OCI-M1 (cell line): Measurements from ENCODE around the gene SACM1L.

ENCODE experiments used
- DNase-seq: peaks from one replicate; lab custom pipeline; 2025; lab: John Stamatoyannopoulos, UW

SACM1L gene

DNA sequence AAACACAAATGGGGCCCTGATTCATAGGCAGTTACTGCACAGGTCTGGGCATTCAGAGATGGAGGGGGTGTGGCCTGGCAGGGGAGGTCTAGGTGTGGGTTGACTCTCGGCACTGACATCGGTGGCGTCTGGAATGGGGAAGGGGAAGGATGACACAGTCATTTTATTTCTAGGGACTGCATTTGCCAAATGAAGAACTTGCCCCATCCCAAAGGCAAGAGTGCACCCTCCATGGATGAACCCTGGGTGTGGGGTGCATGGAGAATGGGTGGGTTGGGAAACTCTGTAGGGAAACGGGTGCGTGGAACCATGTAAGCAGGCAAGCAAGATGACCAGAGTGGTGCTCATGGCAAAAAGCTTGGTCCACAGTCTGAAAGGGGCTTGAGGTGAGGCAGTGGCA lies 82.6 kb downstream of the SACM1L start:
- no peak for DNase-seq

DNA sequence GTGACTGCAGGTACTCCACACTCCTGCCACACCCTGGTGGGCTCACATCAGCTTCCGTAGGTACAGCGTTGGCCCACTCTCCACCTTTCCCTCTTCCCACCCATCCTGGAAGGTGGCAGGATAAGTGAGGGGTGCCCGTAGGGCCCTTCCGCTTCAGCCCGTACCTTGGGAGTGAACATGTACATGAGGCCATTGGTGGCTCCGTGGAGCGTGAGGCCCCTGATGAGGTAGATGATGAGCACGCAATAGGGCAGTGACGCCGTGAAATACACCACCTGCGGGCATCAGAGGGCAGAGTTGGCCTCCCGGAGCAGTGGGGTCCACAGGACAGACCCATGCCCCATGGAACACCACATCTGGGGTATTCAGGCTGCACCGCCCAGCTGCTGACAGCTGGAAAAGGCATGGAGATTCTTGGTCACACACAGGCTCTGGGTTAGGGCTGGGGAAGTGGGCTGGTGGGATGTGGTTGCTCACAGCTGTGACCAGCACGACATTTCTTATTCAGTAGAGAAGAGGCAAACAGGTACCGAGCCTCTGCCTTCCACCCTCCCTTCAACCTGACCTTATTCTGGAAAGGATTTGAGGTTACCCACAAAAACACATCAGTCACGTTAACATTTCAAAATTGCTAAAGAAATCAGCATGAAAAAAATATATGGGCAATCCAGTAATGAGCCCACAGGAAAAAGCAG lies 83.3 kb downstream of the SACM1L start:
- DNase-seq = no peak

DNA sequence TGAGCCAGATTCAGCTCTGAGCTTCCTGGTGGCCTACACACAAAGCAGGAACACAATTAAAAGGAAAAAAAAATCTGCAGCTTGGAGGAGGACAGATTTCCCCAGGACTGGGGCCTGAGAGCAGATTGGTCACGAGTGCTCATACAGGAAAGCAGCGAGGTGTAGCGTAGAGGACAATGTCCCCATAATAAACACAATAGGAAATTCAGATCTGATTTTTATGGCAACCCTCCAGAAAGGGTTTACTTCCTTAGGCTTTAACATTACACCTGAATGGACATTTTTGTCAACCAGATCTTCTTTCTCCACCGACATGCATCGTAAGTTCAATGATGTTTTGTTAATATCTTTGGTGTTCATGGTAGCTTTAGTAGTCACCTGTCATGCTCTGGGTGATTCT lies 83.9 kb downstream of the SACM1L start:
- no peak for DNase-seq

DNA sequence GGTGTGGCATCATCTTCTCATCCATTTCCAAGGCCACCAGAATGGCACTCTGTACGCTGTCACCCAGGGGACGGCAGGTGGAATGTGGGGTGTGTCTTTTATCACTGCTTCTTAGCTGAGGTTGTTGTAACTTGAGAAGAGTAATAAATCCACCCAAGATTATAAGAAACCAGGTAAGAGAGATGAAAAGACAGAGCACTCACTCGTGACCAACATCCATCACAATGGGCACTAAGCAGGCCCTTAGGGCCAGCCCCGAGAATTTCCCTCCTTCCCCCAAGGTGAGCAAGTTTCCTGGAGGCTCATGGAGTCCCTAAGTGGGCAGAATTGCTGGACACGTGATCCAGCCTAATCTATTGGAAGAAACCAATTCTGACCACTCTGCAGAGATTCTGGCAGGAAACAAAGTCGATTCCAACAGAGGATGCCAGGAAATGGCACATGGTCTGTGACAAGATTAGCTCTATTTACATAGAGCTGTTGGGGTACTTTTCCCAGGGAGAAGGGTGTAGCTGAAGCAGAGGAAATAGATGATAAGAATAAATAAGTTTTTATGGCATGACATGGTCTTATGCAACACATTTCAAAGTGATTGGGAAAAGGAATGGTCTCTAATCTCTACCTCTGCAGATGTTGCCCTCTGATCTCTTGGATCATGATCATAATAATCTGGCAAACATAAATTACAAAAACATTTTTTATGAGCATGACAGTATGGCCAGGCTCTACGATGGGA lies 84.7 kb downstream of the SACM1L start:
- no peak for DNase-seq

DNA sequence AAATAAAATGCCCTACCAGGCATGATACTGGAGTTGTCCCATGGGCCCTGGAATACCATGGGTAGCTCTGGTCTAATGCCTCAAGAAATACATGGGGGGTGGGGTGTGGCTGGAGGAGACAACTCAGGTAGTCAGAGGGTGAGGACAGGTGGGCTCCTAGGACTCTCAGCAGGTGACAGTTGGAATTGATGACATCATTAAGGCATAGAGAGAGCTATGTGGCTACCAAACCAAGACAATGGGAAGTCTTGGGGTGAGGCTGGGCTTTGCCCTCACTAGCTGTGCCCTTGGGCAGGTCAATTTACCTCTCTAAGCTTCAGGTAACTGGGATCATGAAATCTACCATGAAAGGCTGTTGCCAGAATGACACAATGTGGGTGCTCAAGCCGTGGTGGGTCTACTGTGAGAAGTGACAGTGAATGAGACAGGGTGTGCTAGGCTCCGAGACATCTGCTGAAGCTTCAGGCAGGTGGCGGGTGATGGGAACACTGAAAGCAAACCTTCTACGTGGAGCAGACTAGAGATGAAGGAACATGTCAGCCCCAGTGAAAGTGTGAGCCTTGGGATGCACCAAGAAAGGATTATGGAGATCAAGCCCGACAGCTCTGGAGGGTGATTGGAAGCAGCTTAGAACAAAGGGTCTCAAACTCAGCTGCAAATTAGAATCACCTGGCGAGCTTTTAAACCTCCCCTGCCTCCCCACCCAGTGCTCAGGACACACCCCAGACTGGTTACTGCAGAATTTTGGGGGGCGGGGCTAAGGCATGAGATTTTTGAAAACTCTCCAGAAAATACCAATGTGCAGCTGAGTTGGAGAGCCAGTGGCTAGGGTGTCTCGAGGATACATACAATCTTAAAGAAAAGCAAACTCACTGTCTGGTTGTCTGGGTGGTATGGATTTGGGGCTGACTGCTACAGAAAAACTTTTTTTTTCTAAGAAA lies 85.7 kb downstream of the SACM1L start:
- DNase-seq = no peak

DNA sequence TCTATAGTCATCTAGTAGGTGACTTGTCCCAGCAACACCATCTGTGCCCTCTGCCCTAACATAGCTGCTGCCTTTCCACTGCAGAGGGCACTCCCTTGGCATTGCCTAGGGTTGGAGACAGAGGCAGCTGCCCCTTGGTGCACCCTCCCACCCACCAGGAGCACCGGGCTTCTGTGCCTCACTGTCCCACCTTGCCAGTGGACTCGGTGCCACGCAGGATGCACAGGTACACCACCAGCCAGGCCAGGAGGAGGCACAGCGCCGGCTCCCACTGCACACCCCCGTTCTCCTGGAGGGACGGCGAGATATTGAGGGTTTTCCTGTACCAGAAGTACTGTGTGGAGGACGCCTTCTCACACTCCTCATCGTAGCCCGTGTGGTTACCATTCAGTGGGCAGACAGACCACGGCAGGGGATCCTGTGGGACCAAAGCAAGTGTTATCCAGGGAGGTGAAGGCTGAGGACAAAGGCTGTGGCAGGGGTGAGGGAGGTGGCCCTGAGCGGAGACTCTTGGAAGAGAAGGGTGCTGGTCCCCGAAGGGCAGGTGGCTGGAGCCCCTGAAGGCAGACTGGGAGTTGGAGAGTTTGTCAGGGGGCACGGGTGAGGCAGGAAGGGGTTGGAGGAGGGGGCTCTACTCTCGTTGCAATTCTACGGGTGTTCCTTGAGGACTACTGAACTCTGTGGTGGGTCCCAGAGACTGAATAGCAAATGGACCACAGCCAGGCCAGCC lies 86.5 kb downstream of the SACM1L start:
- no peak for DNase-seq

DNA sequence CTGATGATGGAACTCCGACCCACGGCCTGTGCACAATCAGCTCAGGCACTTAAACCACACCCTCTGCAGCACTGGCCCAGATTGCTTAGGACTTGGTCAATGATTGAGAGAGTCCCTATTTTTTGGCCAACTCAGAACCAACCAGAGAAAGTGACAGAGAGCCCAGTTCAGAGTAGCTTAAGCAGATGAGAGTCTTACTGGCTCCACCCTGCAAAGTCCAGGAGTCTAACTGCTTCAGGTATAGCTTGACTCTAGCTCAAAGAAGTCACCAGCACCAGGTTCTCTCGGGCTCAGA lies 87.1 kb downstream of the SACM1L start:
- no peak for DNase-seq

DNA sequence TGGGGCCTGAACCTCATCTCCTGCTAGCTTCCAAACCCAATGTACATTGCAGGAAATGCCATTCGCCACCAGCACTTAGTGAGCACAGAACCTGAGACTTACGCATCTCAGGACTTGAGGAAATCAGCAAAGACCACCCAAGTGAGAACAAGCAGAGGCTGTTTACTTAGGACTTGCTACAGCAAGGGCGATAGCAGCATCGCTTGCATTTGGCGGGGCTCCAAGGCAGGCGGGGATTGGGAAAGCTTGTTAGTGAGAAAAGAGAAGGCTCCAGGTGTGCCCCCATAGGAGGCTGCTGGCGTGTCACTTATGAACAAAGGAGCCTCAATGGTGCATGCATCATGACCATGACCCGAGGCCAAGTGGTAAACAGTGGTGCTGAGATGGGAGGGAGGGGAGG lies 87.4 kb downstream of the SACM1L start:
- DNase-seq = no peak

DNA sequence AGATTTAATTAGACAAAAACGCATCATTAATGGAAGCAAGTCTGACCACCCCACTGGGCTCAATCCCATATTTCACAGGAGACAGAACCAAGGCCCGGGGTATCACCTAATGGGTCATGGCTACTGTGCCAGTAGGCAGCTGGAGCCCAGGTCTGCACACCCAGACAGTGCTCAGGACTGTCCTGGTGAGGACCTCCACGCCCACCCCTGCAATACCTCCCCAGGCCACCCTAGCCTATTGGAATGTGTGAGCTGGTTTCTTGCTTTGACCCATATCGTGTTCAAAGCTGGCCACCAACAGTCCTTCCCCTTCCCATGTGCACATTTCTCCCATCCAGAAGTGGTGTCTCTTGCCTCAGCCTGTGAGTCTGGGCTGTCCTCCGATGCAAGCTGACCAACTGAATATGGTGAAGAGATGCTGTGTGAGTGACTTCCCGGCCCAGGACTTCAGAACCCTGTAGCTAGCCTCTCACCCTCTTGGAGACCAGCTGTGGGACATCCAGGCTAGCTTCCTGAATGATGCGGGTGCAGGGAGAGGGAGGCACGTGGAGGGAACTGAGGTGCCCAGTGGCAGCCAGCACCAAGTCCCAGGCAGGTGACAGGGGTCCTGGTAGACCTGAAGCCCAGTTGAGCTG lies 88.0 kb downstream of the SACM1L start:
- DNase-seq = no peak

DNA sequence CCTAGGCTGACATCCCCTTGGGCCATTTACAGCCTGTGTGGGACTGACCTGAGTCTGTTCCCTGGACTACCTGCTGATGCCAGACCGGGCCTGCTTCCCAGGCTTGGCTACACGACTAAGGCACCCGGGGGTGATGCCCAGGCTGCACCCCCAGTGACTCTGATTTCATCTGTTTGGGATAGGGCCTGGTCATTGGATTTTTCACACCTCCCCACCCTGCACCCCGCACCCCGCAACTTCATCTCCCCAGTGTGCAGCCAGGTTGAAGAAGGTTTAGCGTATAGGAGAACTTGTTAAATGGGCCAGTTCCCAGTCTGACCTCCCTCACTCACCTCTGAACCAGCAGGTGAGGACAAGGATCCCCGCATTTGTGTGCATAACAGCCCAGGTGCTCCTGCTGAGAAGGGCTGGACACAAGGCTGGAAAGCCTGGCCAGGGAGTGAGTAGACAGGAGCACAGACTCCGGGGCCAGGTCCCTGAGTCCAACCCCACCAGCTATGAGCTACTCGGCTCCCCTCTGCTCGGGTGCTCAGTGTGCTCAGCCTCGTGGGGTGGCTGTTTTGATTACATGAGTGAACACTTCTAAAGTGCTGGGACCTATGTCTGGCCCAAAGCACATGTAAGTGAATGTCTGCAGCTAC lies 88.7 kb downstream of the SACM1L start:
- no peak for DNase-seq

DNA sequence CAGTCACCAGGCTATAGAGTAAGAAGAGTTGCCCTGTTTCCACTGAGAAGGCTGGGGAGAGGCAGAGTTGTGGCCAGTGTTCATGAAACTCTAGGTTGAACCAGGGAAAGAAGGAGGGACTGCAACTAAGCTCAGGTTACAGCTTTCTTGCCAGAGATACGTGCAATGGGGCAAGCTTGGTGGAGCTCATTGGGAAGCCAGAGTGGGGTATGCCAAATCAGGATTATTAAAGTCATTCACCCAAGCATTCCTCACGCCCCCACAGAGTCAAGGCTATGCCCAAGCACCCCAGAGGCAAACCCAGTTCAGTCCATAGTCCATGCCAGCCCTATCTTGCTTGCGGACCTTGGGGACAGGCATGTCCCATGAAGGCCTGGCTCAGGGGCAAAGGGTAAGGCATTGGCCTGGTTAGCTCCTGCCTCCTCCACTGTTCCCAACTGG lies 89.6 kb downstream of the SACM1L start:
- no peak for DNase-seq

DNA sequence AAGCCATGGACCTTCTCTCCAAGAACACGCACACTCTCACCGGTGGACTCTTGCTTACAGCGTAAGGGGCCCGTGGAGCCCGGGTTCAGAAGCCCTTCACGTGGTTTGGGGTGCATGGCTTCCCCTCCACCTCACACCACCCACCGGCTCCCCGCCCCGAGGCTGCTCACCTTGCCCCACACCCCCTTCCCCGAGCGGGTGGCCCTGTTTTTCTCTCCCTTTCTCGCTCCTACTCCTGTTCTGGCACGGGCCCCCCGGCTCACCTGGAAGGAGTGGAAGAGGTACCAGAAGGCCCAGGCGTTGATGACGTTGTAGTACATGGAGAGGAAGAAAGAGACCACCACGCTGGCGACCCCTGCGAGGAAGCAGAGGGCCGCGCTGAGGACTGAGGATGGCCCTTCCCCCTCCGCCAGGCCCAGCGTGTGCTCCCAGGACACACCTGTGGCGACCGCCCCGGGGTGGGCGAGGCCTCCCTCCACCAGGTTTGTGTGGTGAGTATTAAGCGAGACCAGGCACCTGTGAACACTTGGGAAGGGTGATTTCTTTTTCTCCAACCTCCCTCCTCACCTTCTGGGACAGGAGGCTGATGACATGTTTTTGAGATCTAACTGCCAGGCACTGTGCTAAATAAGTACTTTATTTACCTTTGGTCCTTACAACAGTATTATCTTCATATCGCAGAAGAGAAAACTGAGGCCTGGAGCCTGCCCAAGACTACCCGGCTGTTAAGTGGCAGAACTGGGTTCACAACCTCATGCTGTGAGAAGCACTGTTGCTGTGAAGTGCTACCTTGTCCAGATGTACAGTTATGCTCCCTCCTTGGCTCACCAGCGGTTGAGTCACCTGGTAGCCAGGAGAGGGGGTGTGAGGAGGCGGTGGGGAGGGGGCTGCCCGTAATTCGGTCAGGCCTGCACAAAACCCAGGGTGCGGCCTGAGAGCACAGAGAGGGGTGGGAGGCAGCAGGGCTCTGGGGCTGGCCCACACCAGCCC lies 90.8 kb downstream of the SACM1L start:
- no peak for DNase-seq

DNA sequence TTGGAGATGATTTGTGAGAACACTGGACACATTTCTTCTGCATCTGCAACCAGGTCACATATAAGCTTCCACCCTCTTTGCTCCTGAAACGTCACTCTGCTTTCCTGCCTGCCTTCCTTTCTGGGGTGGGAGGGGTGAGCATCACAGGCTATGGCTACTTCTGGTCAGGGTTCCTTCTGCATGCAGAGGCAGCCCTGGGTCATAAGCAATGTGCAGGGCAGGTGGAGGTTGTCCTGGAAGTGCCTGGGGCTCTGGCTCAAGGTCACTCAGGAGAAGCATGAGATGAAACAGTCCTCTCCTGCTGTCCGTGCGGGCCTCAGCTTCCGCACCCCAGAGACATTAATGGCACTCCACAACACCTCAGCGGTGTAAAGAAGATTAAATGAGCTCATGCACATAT lies 92.1 kb downstream of the SACM1L start:
- DNase-seq = no peak

DNA sequence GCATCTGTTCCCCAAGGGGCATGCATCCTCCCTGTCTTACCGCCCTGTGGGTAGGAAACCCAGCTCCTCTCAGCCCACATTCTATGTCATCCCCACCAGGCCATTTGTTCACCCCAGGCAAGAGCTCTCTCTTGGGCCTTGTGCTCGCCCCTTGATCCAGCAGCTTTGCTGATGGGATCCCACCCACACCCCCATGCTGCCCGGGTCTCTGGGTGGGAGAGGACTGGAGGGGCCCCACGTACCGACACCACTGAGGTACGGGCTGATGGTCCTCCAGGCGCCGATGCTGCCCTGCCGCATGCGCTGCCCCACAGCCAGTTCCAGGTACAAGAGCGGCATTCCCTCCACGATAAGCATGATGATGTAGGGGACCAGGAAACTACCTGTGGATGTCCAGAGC lies 92.6 kb downstream of the SACM1L start:
- DNase-seq = no peak

DNA sequence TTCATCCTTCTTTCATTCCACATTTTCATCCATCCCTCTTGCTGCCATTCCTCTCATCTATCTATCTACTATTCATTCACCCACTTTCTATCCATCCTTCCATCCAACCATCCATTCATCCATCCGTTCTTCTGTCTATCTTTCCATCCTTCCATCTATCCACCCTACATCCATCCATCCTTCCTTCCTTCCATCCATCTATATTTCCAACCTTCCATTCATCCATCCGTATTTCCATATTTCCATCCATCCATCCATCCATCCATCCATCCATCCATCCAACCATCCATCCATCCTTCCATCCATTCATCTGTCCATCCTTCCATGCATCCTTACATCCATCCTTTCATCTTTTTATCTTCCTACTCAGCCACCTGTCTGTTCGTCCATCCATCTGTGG lies 93.2 kb downstream of the SACM1L start:
- DNase-seq = no peak

DNA sequence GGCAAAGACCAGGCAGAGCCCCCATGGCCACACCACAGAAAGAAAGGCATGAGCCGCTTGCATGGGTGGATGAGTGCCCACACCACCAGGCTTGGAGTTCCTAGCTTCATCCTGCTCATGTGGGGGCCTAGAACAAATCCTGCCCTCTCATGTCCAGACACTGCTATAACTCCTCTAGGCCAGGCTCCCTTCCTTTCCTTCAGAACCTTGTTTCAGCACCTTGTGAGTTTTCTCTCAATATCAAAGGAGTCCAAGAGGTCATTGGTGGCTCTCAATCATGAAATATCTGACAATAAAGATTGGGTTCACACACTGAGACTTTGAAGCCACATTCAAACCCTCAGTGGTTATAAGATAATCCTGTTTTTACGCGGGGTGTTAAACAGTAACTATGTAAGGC lies 94.5 kb downstream of the SACM1L start:
- DNase-seq = no peak

DNA sequence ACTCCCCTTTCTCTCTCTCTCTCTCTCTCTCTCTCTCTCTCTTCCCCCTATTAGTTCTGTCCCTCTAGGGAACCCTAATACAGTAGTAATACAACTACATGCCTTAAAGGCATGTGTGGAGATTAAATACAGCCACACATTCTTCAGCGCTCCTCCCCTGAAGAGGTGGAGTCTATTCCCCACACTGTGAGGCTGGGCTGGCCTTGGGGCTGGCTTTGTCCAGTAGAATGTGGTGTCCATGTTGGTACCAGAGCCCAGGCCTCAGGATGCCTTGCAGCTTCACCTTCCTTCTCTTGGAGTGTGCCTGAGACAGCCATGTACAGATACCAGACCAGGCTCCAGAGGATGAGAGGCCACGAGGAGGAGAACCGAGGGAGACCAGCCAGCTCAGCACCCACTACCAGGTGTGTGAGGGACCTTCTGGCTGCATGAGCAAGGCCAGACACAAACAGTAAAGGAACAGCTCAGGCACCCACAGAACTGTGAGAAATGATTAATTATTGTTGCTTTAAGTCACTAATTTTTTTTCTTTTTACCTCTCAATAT lies 96.5 kb downstream of the SACM1L start:
- DNase-seq = no peak

DNA sequence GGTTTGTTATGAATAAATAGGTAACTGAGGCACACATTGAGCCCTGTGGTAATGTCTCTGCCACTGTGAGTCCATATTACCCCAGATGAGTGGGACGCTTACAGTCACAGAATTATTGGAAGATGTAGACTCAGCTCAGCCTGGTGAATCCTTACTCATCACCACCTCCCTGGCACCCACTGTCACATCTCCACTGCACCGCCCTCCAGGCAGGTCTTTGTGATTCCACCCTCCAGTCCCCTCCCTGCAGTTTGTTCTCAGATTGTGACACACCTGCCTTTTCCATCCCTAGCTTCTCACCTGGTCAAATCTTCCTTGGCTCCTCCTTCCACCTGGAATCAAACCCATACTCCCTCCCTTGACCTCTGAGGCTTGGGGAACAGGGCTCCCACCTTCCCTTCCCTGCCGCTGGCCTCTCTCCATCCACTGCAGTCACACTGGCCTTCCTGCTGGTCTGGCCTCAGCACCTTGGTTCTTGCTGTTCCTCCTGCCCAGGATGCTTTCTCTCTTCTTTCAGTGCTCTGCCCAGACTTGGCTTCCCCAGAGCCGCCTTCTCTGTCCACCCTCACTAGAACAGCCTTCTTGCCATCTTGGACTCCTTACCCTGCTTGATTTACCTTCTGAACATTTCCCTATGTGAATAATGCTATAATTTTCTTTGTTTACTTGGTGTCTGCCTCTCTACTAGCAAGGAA lies 97.8 kb downstream of the SACM1L start:
- no peak for DNase-seq

DNA sequence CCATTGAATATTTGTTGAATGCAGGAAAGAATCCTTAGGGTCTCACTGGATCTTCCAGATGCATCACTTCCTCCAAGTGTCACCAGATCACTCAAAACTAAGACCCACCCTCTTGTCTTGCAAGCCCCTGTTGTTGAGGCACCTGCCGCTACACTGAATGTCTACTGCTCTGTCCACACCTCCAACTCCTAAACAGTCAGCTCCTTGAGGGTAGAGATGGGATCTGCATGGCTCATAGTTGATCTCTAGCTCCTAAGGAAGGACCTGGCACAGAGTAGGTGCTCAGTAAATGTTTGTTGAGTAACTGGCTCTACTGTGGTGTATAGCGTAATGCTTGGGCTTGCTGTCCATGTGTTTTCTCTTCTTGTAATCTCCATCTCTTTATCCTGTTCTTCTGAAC lies 98.4 kb downstream of the SACM1L start:
- DNase-seq = no peak
